ENCODE data around the gene NPC1L1. TPM values are rescaled to one million over a fixed set of nuclear protein-coding genes. Genes with fewer than 3 reads are reported as not detected.

NPC1L1 gene
- total and polyA plus RNA-seq, 10 of the 15 experiments (the other 5 are each of a cell fraction or from before 2014, with no cell fraction given), result 0.01 to 0.90 TPM; not detected in 8

DNA sequence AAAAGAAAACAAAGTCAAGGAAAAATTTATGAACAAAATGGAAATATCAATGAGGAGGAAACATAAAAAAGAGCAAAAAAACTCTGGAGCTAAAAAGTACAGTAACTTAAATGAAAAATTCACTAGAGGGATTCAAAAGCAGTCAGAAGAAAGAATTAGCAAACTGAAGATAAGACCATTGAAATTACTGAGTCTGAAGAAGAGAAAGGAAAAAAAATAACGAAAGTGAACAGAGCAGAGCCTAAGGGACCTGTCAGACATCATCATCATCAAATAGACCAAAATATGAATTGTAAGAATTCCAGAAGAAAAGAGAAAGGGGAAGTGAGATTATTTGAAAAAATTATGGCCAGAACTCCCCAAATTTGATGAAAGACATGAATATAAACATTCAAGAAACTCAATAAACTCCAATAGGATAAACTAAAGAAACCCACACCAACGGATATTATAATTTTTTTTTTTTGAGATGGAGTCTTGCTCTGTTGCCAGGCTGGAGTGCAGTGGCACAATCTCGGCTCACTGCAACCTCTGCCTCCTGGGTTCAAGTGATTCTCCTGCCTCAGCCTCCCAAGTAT lies 16.2 kb downstream of the NPC1L1 start:
- no peaks in the 10 kb centered on the region for H3K4me1 ChIP-seq (ENCODE audit: control insufficient read depth, insufficient read depth, low read length)
- DNase-seq (ENCODE audit: low read depth, low spot score), result no peak
- in situ Hi-C loops (cut with MboI), result no loop called here
- no peak overlapping the region for H2AFZ ChIP-seq (ENCODE audit: control insufficient read depth, low read depth, low read length)
- ATAC-seq, result no peak
- intact Hi-C loops (cut with micrococcal nuclease; ENCODE audit: unreplicated experiment), result no loop called here
- H3K27ac ChIP-seq (ENCODE audit: control insufficient read depth, insufficient read depth), result no peak overlapping the region
- H3K79me2 ChIP-seq (ENCODE audit: control insufficient read depth, insufficient read depth, low read length), result no peaks in the 10 kb centered on the region
- TF ChIP-seq YY1 (IDR thresholded peaks at IDR 0.05; ENCODE audit: low read depth, low read length) (no peak), RAD21 (IDR thresholded peaks at IDR 0.05; ENCODE audit: insufficient read depth, low read depth, low read length) (no peak)
- 9% methylated on average over 3 of the region's 3 CpGs for WGBS (ENCODE audit: insufficient coverage, insufficient replicate concordance, low lambda C conversion rate, missing lambda C conversion rate)
- ChIA-PET RAD21 (ENCODE audit: unreplicated experiment) (no interaction called here), CTCF (interaction anchor here (2.6 kb wide), 1 partner anchor 10 kb away, joined by 8 read pairs; no protein-coding TSS in a partner anchor), SMC1A (ENCODE audit: uncharacterized antibody, unreplicated experiment) (no interaction called here), POLR2A (no interaction called here)
- no peak overlapping the region for H3K9ac ChIP-seq (ENCODE audit: control insufficient read depth, insufficient read depth, low read length)
- BruUV-seq (replicated peaks), result no TSS peak
- no peak for FAIRE-seq
- H3K4me3 ChIP-seq, result no peak overlapping the region
- H3K27me3 ChIP-seq (replicated peaks in 1 of 2; ENCODE audit: control insufficient read depth in 2 of 2, insufficient read depth in 2 of 2, low read length in 1 of 2), result peaks cover 2 to 7% of the 10 kb centered on the region in 2 experiments
- no peaks in the 10 kb centered on the region for H3K36me3 ChIP-seq (ENCODE audit: control insufficient read depth in 2 of 2, insufficient read depth in 2 of 2, low read length in 1 of 2)
- no peak overlapping the region for H3K4me2 ChIP-seq (ENCODE audit: control insufficient read depth, insufficient read depth)
- H3K9me3 ChIP-seq (replicated peaks; ENCODE audit: control insufficient read depth, insufficient read depth, low read length), result no peaks in the 10 kb centered on the region
- H4K20me1 ChIP-seq (ENCODE audit: control insufficient read depth, insufficient read depth), result no peaks in the 10 kb centered on the region

DNA sequence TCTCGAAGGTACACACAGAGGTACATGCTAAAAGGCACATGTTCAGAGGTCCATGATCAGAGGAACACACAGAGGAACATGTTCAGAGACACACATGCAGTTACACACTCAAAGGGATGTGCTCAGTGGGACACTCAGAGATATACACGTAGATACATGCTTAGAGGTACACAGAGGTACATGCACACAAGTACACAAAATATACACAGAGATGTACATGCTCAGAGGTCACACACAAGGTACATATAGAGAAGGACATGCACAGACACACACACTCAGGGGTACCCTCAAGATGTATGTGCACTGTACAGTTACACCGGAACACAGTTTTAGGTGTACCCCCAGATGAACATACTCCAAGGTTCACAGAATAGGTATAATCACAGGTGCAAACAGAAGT lies 18.8 kb downstream of the NPC1L1 start:
- H3K27ac ChIP-seq (ENCODE audit: control insufficient read depth, insufficient read depth), result no peak overlapping the region
- no peak overlapping the region for H2AFZ ChIP-seq (ENCODE audit: control insufficient read depth, low read depth, low read length)
- in situ Hi-C loops (cut with MboI), result no loop called here
- H4K20me1 ChIP-seq (ENCODE audit: control insufficient read depth, insufficient read depth), result no peaks in the 10 kb centered on the region
- H3K27me3 ChIP-seq (replicated peaks in 1 of 2; ENCODE audit: control insufficient read depth in 2 of 2, insufficient read depth in 2 of 2, low read length in 1 of 2), result peaks cover 2 to 7% of the 10 kb centered on the region in 2 experiments
- DNase-seq (ENCODE audit: low read depth, low spot score) (no peak), FAIRE-seq (no peak), ATAC-seq (no peak)
- TF ChIP-seq NFXL1 (IDR thresholded peaks at IDR 0.05; ENCODE audit: borderline replicate concordance), result no peak
- no peak overlapping the region for H3K4me2 ChIP-seq (ENCODE audit: control insufficient read depth, insufficient read depth)
- intact Hi-C loops (cut with micrococcal nuclease; ENCODE audit: unreplicated experiment), result no loop called here
- BruUV-seq (replicated peaks), result no TSS peak
- H3K36me3 ChIP-seq (ENCODE audit: control insufficient read depth in 2 of 2, insufficient read depth in 2 of 2, low read length in 1 of 2), result no peaks in the 10 kb centered on the region
- H3K4me3 ChIP-seq, result no peak overlapping the region
- ChIA-PET POLR2A (no interaction called here), RAD21 (ENCODE audit: unreplicated experiment) (no interaction called here), SMC1A (ENCODE audit: uncharacterized antibody, unreplicated experiment) (no interaction called here), CTCF (interaction anchor here (1.5 kb wide), 1 partner anchor 8 kb away, joined by 3 read pairs; no protein-coding TSS in a partner anchor)
- 42% methylated on average over 3 of the region's 3 CpGs for WGBS (ENCODE audit: insufficient coverage, insufficient replicate concordance, low lambda C conversion rate, missing lambda C conversion rate)
- no peaks in the 10 kb centered on the region for H3K79me2 ChIP-seq (ENCODE audit: control insufficient read depth, insufficient read depth, low read length)
- H3K4me1 ChIP-seq (ENCODE audit: control insufficient read depth, insufficient read depth, low read length), result no peaks in the 10 kb centered on the region
- no peaks in the 10 kb centered on the region for H3K9me3 ChIP-seq (replicated peaks; ENCODE audit: control insufficient read depth, insufficient read depth, low read length)
- H3K9ac ChIP-seq (ENCODE audit: control insufficient read depth, insufficient read depth, low read length), result no peak overlapping the region
